ENCODE measurements around the gene RNF114.
"Not testable (repeated sequence)": the region's sequence is repeated elsewhere in the genome, so short reads cannot be mapped to it uniquely, and the experiment has no call there.

The RNF114 gene

GRCh38 chr20:49990271-49990720, 54.1 kb downstream of the RNF114 start:
- Histone ChIP-seq H3K4me1 (ENCODE audit: control insufficient read depth, insufficient read depth, low read length) (peaks cover 53% of the 10 kb centered on the region), H3K27ac (ENCODE audit: low read depth, low read length) (peak overlapping the region; percentile 75), H3K9ac (ENCODE audit: low read depth, low read length) (no peak overlapping the region), H3K4me3 (ENCODE audit: low read depth, low read length) (no peak overlapping the region), H3K36me3 (ENCODE audit: control insufficient read depth, insufficient read depth, low read length) (peaks cover 17% of the 10 kb centered on the region), H3K27me3 (ENCODE audit: control insufficient read depth, insufficient read depth, low read length) (no peaks in the 10 kb centered on the region), H3K9me3 (ENCODE audit: control insufficient read depth, insufficient read depth, low read length) (no peaks in the 10 kb centered on the region)

- Histone ChIP-seq H3K27me3 (ENCODE audit: control insufficient read depth, insufficient read depth, low read length) (no peaks in the 10 kb centered on the region), H3K27ac (ENCODE audit: low read depth, low read length) (no peak overlapping the region), H3K36me3 (ENCODE audit: control insufficient read depth, insufficient read depth, low read length) (peaks cover 6% of the 10 kb centered on the region), H3K9me3 (ENCODE audit: control insufficient read depth, insufficient read depth, low read length) (no peaks in the 10 kb centered on the region), H3K9ac (ENCODE audit: low read depth, low read length) (no peak overlapping the region), H3K4me1 (ENCODE audit: control insufficient read depth, insufficient read depth, low read length) (peaks cover 33% of the 10 kb centered on the region), H3K4me3 (ENCODE audit: low read depth, low read length) (no peak overlapping the region)
Observed at GRCh38 chr20:49993301-49993751, 57.1 kb downstream of the RNF114 start.

- peaks cover 11% of the 10 kb centered on the region for H3K4me1 ChIP-seq (ENCODE audit: control insufficient read depth, insufficient read depth, low read length)
- no peaks in the 10 kb centered on the region for H3K9me3 ChIP-seq (ENCODE audit: control insufficient read depth, insufficient read depth, low read length)
- H3K27ac ChIP-seq (ENCODE audit: low read depth, low read length): no peak overlapping the region
- no peak overlapping the region for H3K4me3 ChIP-seq (ENCODE audit: low read depth, low read length)
- no peaks in the 10 kb centered on the region for H3K36me3 ChIP-seq (ENCODE audit: control insufficient read depth, insufficient read depth, low read length)
- no peak overlapping the region for H3K9ac ChIP-seq (ENCODE audit: low read depth, low read length)
- no peaks in the 10 kb centered on the region for H3K27me3 ChIP-seq (ENCODE audit: control insufficient read depth, insufficient read depth, low read length)
Observed at GRCh38 chr20:49995586-49995985, 59.4 kb downstream of the RNF114 start.

GRCh38 chr20:49998478-49999188, 62.4 kb downstream of the RNF114 start:
- not testable (repeated sequence) for H3K27ac ChIP-seq (ENCODE audit: low read depth, low read length)

GRCh38 chr20:49999329-49999728, 63.1 kb downstream of the RNF114 start:
- Histone ChIP-seq H3K27me3 (ENCODE audit: control insufficient read depth, insufficient read depth, low read length) (no peaks in the 10 kb centered on the region), H3K9ac (ENCODE audit: low read depth, low read length) (no peak overlapping the region)

More at GRCh38 chr20:49998478-49999188, 62.4 kb downstream of the RNF114 start:
- not testable (repeated sequence) for H3K4me3 ChIP-seq (ENCODE audit: low read depth, low read length); H3K9me3 ChIP-seq (ENCODE audit: control insufficient read depth, insufficient read depth, low read length); H3K9ac ChIP-seq (ENCODE audit: low read depth, low read length); H3K4me1 ChIP-seq (ENCODE audit: control insufficient read depth, insufficient read depth, low read length); H3K36me3 ChIP-seq (ENCODE audit: control insufficient read depth, insufficient read depth, low read length); H3K27me3 ChIP-seq (ENCODE audit: control insufficient read depth, insufficient read depth, low read length)

DNA sequence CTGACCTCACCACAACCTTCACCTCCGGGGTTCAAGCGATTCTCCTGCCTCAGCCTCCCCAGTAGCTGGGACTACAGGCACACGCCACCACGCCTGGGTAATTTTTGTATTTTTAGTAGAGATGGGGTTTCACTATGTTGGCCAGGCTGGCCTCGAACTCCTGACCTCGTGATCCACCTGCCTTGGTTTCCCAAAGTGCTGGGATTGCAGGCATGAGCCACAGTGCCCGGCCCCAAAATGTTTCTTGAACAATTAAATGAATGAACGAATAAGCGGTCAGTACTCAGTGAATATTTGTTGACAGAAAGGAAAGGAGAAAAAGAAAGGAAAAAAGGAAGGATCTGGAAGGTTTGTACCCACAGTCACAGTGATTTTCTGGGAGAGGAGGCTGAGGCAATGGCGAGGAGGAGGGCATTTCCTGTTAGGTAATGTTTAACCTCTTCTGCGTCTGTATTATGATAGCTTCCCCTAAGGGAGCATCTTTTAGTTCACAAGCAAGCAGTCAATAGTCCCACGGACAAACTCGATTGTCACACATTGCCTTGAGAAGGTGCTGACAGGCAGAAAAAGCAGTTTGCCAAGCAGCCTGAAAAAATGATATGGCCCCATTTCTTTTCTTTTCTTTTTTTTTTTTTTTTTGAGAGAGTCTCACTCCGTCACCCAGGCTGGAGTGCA, 64.5 kb downstream of the RNF114 start:
- H3K4me1 ChIP-seq (ENCODE audit: control insufficient read depth, insufficient read depth, low read length); H3K27ac ChIP-seq (ENCODE audit: low read depth, low read length): not testable (repeated sequence)

More at GRCh38 chr20:49999329-49999728, 63.1 kb downstream of the RNF114 start:
- Histone ChIP-seq H3K9me3 (ENCODE audit: control insufficient read depth, insufficient read depth, low read length) (no peaks in the 10 kb centered on the region), H3K27ac (ENCODE audit: low read depth, low read length) (no peak overlapping the region), H3K4me3 (ENCODE audit: low read depth, low read length) (no peak overlapping the region), H3K36me3 (ENCODE audit: control insufficient read depth, insufficient read depth, low read length) (no peaks in the 10 kb centered on the region), H3K4me1 (ENCODE audit: control insufficient read depth, insufficient read depth, low read length) (no peaks in the 10 kb centered on the region)

GRCh38 chr20:50001784-50002311, 65.7 kb downstream of the RNF114 start:
- Histone ChIP-seq H3K4me1 (ENCODE audit: control insufficient read depth, insufficient read depth, low read length) (no peaks in the 10 kb centered on the region), H3K9ac (ENCODE audit: low read depth, low read length) (no peak overlapping the region), H3K27ac (ENCODE audit: low read depth, low read length) (no peak overlapping the region), H3K27me3 (ENCODE audit: control insufficient read depth, insufficient read depth, low read length) (no peaks in the 10 kb centered on the region), H3K36me3 (ENCODE audit: control insufficient read depth, insufficient read depth, low read length) (no peaks in the 10 kb centered on the region), H3K9me3 (ENCODE audit: control insufficient read depth, insufficient read depth, low read length) (no peaks in the 10 kb centered on the region), H3K4me3 (ENCODE audit: low read depth, low read length) (no peak overlapping the region)

More for the DNA sequence above, 64.5 kb downstream of the RNF114 start:
- H3K9me3 ChIP-seq (ENCODE audit: control insufficient read depth, insufficient read depth, low read length); H3K9ac ChIP-seq (ENCODE audit: low read depth, low read length); H3K36me3 ChIP-seq (ENCODE audit: control insufficient read depth, insufficient read depth, low read length); H3K27me3 ChIP-seq (ENCODE audit: control insufficient read depth, insufficient read depth, low read length); H3K4me3 ChIP-seq (ENCODE audit: low read depth, low read length): not testable (repeated sequence)

- Histone ChIP-seq H3K27me3 (ENCODE audit: control insufficient read depth, insufficient read depth, low read length) (no peaks in the 10 kb centered on the region), H3K9me3 (ENCODE audit: control insufficient read depth, insufficient read depth, low read length) (no peaks in the 10 kb centered on the region), H3K4me3 (ENCODE audit: low read depth, low read length) (no peak overlapping the region), H3K4me1 (ENCODE audit: control insufficient read depth, insufficient read depth, low read length) (no peaks in the 10 kb centered on the region), H3K36me3 (ENCODE audit: control insufficient read depth, insufficient read depth, low read length) (no peaks in the 10 kb centered on the region), H3K9ac (ENCODE audit: low read depth, low read length) (no peak overlapping the region), H3K27ac (ENCODE audit: low read depth, low read length) (no peak overlapping the region)
Observed at GRCh38 chr20:50003253-50003656, 67.1 kb downstream of the RNF114 start.

Data from HUES48 (cell line).